Upper lobe of left lung (tissue), 4 donors: Measurements from ENCODE around the gene USP47.

Source experiments
- POLR2A ChIP-seq, 4 donors: fragments of 450-650 bp; IDR thresholded peaks; one replicate each; pipeline ENCODE4 v1.5.1; 2016 to 2017; ENCODE audit warnings: antibody characterized with exemption in 4 of 4, mild to moderate bottlenecking in 2 of 4
- POLR2AphosphoS5 ChIP-seq, 2 donors: sonication (generic); formaldehyde crosslinking; IDR thresholded peaks; one replicate each; pipeline ENCODE4 v1.5.1; 2017; ENCODE audit warnings: antibody characterized with exemption in 2 of 2

GRCh38 chr11:11867720-11868119, 25.9 kb downstream of the USP47 start:
- TF ChIP-seq POLR2AphosphoS5 (IDR thresholded peaks at IDR 0.05), result no peak
- no peak for TF ChIP-seq POLR2A (IDR thresholded peaks at IDR 0.05)
